DMS53 treated with DMSO at 0.1 percent for 48 hours (cell line): ENCODE results near the gene FOXC1.

Experiments
- DNase-seq: peaks from one replicate; lab custom pipeline; 2025; ENCODE audit not compliant: unreplicated experiment; lab: John Stamatoyannopoulos, UW

Gene FOXC1

GRCh38 chr6:1584146-1584545 is 25.6 kb upstream of the FOXC1 start:
- no peak for DNase-seq

- DNase-seq: no peak
These were observed 24.6 kb upstream of the FOXC1 start for GRCh38 chr6:1584996-1585668.

DNA sequence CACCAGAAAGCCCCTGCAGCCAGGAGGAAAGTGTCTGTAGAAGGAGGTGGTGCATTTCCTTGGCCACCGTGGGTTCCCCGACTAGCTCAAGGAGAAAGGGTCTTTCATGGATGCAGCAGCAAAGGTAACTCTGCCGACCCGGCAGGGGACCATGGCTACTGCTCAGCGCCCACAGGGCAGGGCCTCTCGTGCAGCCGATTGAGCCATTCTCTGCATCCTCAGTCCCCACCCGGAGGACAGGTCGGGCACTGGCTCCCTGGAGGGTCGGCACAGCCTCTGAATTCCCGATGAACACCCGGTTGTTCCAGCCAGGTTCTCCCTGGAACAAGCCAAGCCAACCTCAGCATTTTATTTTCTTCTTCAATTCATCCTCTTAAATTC is 24.1 kb upstream of the FOXC1 start:
- no peak for DNase-seq

DNA sequence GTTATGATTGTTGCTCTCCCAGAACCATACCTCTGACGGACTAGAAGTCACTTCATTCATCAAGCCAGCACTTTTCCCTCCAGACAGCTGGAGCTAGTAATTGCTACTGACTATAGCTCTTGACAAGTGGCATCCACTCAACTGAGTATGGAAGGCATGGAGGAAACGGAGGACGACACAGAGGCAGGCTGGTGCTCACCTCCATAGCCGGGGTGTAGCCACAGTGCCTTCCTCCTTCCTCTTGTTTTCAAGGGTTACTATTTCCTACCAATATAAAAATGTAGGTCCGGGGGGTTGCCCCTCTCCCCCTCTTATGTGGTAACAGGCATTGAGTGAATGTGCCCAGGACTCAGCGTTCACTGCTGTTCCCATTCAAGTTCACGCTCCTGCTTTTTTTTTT is 23.5 kb upstream of the FOXC1 start:
- no peak for DNase-seq

DNA sequence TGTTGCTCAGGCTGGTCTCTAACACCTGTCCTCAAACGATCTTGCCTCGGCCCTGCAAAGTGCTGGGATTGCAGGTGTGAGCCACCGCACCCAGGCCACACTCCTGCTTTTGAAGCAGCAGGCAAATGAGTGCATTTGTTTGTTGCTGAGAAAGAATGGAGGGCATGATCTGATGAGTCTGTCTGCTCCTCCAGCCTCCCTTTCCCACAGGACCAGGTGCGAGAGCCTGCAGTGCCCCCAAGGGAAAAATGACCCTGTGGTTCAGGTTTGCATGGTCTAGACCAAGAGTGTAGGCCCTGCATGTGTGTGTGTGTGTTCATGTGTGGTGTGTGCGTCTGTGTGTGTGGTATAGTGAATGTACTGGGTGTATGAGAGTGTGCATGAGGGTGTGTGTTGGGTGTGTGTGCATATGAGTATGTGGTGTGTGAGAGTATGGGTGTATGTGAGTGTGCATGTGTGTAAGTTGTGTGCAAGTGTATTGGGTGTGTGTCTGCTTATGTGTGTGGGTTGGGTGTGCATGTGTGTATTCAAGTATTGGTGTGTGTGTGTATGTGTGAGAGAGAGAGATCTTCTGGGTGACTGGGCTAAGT is 22.8 kb upstream of the FOXC1 start:
- no peak for DNase-seq

GRCh38 chr6:1587546-1587945 is 22.2 kb upstream of the FOXC1 start:
- no peak for DNase-seq

GRCh38 chr6:1587977-1588376 is 21.7 kb upstream of the FOXC1 start:
- DNase-seq: no peak

GRCh38 chr6:1589208-1589607 is 20.5 kb upstream of the FOXC1 start:
- DNase-seq: no peak

DNA sequence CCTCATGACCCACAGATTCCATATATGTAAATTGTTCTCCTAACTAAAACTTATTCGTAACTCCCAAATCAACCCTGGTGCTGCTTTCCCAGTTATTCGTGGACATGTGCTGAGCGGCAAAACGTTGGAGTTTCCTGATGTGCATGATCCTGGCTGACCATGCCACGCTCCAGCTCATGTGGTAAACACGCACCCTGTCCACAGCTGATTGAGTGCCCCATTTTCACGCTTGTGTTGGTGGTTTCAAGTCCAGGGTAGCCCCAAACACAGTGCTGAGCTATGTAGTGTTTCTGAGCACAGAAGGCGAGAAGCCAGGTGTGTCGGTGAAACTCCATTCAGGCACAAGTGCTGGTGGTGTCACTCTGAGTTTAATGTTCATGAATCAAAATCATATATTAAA is 19.1 kb upstream of the FOXC1 start:
- DNase-seq: no peak

DNA sequence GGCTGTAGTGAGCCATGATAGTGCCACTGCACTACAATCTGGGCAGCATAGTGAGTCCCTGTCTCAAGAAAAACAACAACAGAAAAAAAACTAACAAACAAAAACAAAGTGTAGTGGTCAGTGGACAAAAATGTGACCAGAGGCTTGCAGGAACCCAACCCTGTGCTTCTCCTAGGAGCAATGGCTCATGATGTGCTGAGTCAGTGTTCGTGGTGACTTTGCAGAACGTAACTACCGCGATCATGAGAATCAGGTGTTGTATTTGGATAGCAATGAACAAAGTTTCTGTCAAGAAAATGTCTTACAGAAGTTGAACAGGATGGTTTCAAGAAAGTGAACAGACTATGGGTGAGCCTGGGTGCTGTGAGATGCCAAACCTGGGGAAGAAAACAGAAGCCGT is 18.5 kb upstream of the FOXC1 start:
- no peak for DNase-seq

GRCh38 chr6:1591926-1592325 is 17.8 kb upstream of the FOXC1 start:
- DNase-seq: no peak

DNA sequence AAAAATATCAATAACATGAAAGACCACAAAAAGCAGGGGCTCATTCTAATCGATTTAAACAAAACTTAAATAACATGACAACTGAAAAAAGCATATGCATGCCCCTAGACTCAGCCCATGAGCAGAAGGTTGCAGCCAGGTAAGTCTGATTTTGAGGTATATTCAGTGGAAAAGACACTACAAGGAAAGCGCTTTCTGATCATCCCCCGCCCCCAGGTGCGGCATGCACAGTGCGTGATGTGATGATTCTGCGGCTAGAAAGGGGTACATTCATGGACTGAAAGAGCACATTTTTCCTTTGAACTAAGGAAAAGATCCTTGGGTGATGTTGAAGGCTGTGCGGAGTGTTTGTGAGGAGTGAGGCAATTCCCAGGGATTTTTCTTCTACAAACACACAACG is 16.9 kb upstream of the FOXC1 start:
- no peak for DNase-seq

DNA sequence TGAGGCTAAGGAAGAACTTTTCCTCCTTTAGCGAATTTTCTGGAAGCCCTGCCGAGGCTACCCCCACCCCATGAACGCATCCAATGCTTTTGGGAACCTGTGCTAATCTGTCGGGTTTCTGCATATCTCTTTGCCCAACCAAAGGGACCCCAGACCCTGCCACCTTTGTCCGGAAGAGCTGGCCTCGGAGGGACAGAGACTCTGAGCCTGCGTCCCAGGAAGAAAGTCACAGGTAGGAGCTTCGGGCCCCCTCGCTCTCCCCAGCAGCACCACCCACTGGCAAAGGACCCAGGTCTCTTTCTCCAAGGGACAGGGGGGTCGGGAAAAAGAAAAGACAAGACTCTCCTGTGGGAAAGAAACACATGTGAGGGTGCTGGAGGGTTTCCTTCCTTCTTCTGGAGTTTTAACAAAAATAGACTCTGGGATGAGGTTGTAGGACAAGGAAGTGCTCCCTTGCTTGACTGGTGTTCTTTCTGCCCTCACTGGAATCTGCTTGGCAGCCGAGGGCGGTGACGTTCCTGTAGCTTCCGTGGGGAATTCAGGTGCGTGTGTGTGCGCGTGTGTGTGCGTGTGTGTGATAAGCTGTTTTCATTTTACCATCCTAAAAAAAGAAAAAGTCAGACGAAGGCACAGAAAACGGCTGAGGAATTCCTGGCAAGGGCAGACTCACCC is 16.3 kb upstream of the FOXC1 start:
- DNase-seq: no peak

GRCh38 chr6:1593958-1594314 is 15.8 kb upstream of the FOXC1 start:
- no peak for DNase-seq

GRCh38 chr6:1594445-1595200 is 15.1 kb upstream of the FOXC1 start:
- DNase-seq: no peak

DNA sequence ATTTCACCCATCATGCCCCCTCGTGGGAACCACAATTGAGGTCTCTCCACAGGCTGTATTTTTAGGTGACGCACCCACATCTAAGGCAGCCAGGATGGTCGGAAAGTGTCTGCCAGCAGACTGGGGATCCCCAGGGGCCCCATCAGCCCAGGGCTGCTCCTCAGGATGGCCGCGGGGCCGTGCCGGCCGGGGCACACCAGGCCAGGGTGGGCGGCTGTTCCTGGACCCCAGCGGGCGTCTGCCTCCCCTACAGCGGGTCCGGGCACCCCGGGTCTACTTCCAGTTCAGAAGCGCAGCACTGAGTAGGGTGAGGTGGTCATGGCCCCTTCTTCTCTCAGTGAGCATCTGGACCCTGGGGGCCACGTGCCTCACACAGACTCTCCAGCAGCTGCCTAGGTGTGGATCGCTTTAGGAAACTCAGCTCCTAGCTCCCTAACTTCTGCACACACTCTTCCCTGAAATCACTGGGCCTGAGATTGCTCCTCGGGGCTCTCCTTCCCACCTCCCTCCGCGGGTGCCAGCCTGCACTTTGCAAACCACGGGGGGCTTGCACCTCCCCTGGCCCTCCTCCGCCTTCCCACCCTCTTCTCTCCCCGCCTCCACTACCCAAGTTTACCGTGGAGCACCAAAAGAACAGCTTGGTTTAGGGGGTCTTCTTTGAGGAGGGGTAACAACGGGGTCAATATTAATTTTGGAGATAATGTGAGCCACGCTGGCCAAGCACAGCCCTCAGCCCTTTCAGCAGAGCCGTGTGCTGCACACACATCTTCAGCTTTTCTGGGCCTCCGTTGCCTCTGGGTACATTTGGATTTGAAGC is 14.2 kb upstream of the FOXC1 start:
- DNase-seq: no peak

GRCh38 chr6:1596088-1596852 is 13.4 kb upstream of the FOXC1 start:
- peak; percentile 59 for DNase-seq

GRCh38 chr6:1597121-1597744 is 12.5 kb upstream of the FOXC1 start:
- no peak for DNase-seq

- no peak for DNase-seq
These were observed 11.8 kb upstream of the FOXC1 start for GRCh38 chr6:1597924-1598323.

- DNase-seq: no peak
These were observed 11.3 kb upstream of the FOXC1 start for GRCh38 chr6:1598433-1598832.
